Left renal pelvis (tissue), 4 donors: ENCODE data around the gene SPDYE18. TPM values are rescaled to one million over a fixed set of nuclear protein-coding genes. Genes with fewer than 3 reads are reported as not detected.
"Not testable (repeated sequence)": the region's sequence is repeated elsewhere in the genome, so short reads cannot be mapped to it uniquely, and the experiment has no call there.

Experiments used
- DNase-seq, 4 donors: peaks; one replicate each; pipeline ENCODE4 v3.0.0-alpha.2; 2013; ENCODE audit warnings: low read depth in 4 of 4, low spot score in 3 of 4
- polyA plus RNA-seq, 4 donors: library from polyadenylated mRNA; unstranded; fragments of 120-200 nt; gene quantifications; one replicate each; pipeline ENCODE4 v1.2.1, GENCODE V29; 2013; ENCODE audit not compliant: insufficient read length in 4 of 4

Gene SPDYE18
- 1 to 10 TPM in 1 of 4 donors, under 1 TPM in 3; 0.56 to 1.6 (median 0.69) TPM for polyA plus RNA-seq

DNA sequence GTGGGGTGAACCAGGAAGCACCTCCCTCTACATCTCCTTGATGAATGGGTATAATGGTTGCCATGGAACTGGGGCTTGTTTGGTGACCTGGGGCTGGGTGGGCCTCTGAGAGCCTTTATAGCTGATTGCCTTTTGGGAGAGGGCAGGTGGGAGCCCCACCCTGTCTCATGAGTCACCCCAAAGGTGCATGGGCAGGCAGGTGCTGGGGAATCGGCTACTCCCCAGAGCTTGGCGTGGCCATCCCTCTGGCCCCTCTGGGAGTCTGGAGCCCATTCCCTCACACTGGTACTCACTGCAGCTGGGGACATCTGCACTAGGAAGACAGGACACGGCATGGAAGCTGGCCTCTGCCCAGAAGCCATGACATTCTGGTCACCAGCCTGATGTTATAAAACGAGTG lies at the start of gene SPDYE18:
Gene SPDYE18 (minus strand): TSS at position 2 of the 400 bp plus-strand sequence. CDS start 2,046 bp downstream, outside the sequence.
- DNase-seq: not testable (repeated sequence)

GRCh38 chr7:77108362-77108761 lies 46.0 kb upstream of the SPDYE18 start:
- DNase-seq: not testable (repeated sequence)

- DNase-seq: not testable (repeated sequence)
Measured at GRCh38 chr7:77107659-77108058, 45.3 kb upstream of the SPDYE18 start.

- not testable (repeated sequence) for DNase-seq
Measured at GRCh38 chr7:77105904-77106303, 43.5 kb upstream of the SPDYE18 start.

DNA sequence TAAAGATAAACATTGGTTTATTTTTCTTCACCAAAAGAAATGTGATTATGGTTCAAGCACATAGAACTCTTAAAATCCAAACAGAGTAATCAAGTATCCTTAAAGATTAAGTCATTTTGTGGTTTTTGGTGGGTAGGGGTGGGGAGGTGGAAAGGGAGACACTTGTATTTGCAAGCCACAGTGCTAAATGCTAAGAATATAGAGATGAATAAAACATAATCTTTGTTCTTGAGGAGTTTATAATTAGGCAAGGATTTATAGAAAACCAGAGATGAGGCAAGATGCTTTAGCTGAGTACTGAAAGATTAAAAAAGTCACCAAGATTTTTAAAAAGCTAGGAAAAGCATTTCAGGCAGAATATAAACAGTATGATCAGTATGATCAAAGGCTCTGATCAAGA lies 40.3 kb upstream of the SPDYE18 start:
- not testable (repeated sequence) for DNase-seq

DNA sequence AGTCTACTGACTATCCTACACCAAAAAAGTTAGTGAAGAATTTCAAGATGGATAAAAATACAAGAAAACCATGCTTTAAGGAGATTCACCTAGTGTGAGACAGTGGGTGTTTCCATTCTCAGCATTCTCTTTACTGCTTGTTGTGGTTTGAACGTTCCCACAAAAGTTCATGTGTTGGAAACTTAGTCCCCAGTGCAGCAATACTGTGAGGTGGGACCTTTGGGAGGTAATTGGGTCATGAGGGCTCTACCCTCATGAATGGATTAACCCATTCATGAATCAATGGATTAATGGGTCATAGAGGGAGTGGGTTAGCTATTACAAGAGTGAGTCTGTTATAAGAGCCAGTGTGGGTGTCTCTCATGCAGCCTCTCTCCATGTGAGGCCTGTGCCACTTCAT lies 38.8 kb upstream of the SPDYE18 start:
- not testable (repeated sequence) for DNase-seq

GRCh38 chr7:77100501-77100900 lies 38.1 kb upstream of the SPDYE18 start:
- DNase-seq: not testable (repeated sequence)

- DNase-seq: not testable (repeated sequence)
Measured at GRCh38 chr7:77092301-77092700, 29.9 kb upstream of the SPDYE18 start.

DNA sequence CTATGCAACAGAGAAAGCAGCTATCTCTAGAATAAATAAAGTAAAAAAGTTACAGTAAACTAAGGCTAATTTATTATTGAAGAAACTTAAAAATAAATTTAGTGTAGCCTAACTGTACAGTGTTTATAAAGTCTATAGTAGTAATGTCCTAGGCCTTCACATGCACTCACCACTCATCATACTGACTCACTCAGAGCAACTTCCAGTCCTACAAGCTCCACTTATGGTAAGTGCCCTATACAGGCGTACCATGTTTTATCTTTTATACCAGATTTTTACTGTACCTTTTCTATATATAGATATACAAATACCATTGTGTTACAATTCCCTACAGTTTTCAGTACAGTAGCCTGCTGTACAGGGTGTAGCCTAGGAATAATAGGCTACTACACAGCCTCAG lies 19.8 kb upstream of the SPDYE18 start:
- not testable (repeated sequence) for DNase-seq

- not testable (repeated sequence) for DNase-seq
Measured at GRCh38 chr7:77080236-77080635, 17.9 kb upstream of the SPDYE18 start.

DNA sequence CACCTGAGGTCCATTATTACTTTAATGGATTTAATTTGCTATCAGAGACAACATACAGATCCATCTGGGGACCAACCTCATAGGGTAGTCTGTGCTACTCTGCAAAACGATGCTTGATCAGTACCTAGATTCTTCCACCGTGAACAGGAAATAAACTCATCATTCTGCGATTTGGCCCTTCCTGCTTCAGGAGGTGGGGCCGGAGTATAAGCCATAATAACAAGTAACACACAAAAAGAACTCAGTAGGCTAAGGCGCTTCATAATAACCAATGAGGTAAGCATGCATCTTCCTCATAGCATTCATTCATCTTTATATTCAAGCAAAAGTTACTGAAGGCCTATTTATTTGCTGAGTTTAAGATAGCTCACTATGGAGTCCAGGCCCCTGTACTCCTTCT lies 17.3 kb upstream of the SPDYE18 start:
- not testable (repeated sequence) for DNase-seq

- DNase-seq: not testable (repeated sequence)
Measured at GRCh38 chr7:77079112-77079511, 16.8 kb upstream of the SPDYE18 start.

DNA sequence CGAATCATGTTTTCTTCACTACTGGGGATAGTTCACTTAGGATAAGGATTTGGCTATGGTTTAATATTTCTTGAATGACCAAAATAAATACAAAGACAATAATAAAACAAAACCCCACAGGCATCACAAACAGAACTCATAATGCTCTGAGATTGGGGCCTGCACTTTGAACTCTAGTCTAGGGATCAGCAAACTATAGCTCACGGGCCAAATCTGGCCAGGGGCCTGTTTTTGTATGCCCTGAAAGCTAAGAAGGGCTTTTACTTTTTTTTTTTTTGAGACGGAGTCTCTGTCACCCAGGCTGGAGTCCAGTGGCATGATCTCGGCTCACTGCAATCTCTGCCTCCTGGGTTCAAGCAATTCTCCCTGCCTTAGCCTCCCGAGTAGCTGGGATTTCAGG lies 14.7 kb upstream of the SPDYE18 start:
- not testable (repeated sequence) for DNase-seq

DNA sequence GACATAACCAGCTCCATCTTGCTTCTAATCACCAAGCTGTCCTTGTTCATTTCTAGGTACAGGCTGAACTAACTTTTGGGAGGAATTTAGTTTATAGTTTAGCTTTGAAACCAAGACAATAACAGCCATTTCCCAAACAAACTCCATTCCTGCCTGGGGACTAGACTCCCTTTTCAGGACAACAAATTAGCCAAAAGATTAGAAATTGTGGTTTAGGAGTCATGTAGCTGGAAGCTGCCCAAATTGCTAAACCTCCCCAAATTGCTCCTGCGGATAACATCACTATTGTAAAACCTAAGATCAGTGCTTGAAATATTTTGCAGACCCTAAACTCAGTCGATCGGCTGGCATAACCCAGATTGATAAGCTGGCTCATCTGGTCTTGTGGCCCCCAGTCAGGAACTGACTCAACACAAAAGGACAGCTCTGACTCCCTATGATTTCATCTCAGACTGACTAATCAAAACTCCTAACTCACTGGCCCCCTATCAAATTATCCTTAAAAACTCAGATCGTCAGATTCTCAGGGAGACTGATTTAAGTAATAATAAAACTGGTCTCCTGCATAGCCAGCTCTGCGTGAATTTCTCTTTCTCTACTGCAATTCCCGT lies 12.5 kb upstream of the SPDYE18 start:
- not testable (repeated sequence) for DNase-seq

DNA sequence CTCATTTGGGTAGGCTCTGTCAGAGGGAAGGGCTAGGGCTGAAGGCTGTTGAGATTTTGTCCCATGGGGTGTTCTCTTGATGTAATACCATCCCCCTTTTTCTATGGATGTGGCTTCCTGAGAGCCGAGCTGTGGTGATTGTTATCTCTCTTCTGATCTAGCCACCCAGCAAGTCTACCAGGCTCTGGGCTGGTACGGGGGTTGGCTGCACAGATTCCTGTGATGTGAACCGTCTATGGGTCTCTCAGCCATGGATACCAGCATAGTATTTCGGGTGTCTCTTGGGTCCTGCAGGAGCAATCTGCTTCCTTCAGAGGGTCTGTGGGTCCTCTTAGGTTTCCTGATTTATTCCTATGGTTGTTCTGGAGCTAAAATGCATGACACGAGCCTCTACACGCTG lies 8.8 kb upstream of the SPDYE18 start:
- DNase-seq: not testable (repeated sequence)

DNA sequence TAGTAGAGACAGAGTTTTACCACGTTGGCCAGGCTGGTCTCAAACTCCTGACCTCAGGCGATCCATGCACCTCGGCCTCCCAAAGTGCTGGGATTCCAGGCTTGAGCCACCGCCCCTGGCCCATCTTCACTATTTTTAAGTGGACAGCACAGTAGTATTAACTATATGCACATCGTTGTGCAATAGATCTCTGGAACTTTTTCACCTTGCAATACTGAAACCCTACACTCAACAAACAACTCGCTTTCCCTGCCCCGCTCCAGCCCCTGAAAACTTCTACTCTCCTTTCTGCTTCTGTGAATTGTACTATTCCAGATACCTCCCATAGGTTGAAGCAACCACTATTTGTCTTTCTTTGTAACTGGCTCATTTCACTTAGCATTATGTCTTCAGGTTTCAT lies 3.5 kb upstream of the SPDYE18 start:
- not testable (repeated sequence) for DNase-seq

- DNase-seq: not testable (repeated sequence)
Measured at GRCh38 chr7:77063732-77064131, 1.4 kb upstream of the SPDYE18 start.

GRCh38 chr7:77032261-77032660 lies 30.1 kb downstream of the SPDYE18 start, which contains the start of gene SPDYE17:
TSS of gene SPDYE17 (minus strand) at chr7:77032361. CDS start at chr7:77030570, 1,791 bp downstream.
- DNase-seq: not testable (repeated sequence)

DNA sequence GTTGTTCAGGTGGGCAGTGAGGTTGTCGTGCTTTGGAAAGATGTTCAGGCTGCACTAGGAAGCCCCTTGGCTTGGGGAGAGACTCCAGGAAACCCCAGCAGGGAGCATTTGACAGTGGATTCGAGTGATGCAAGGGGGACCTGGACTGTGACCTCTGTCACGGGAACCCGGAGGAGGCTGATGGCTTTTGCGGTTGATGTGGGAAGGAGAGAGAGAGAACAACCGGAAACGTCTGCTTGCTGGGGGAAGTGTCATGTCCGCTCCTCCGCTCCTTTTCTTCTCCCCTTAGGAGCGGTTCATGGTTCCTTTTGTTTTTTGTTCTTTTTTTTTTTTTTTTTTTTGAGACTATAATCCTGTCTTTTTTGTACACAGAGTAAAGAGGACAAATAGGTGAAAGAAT lies 36.0 kb downstream of the SPDYE18 start:
- DNase-seq: not testable (repeated sequence)

DNA sequence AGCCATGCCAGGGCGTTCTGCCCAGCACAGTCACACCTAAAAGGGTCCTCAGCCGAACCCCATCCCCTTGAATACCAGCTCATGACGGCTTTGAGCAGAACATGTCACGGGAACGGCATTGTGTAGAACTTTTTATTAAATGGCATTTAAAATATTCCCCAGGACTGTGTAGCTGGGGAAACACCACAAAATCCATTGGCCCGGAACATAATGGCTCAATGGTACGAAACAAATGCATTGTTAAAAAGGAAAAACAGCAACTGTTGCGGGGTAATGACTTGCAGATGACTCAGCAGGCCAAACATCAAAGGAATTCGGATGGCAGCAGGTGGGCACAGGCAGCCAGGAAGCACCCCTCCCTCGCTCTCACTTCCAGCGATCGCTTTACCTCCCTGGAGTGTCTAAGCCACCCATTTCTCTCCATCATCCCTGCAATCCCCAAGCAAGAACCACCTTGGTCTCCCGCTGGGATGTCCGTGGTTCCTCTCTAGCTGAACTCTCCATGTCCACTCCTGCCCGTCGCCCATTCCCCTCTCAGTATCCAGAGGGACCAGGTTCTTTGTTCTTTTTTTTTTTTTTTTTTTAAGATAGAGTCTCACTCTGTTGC lies 52.2 kb downstream of the SPDYE18 start:
- DNase-seq: peak in 2 of 4 donors; percentile 2 to 8

- DNase-seq: not testable (repeated sequence)
Measured at GRCh38 chr7:77008000-77008399, 54.4 kb downstream of the SPDYE18 start.
